HCT116 (cell line): ENCODE results near the gene MLYCD. TPM values are rescaled to one million over a fixed set of nuclear protein-coding genes. Genes with fewer than 3 reads are reported as not detected.

Experiments used
- ATAC-seq: fragments of 200-7000 bp; cut with Tn5 transposase; 2 replicates; pipeline ENCODE4 v1.9.1; 2020; ENCODE audit warnings: mild to moderate bottlenecking, moderate library complexity
- BruUV-seq: library from RNA; stranded (reverse); fragments of 400-500 nt; replicated peaks from 2 replicates; lab custom pipeline; 2021; lab: Mats Ljungman, UMichigan
- CTCF ChIA-PET: fragments of 300-600 bp; sonication (Branson Sonifier 250); formaldehyde crosslinking; loops from one replicate; lab custom pipeline; 2021; ENCODE audit warnings: antibody characterized with exemption; lab: Charles Lee
- POLR2A ChIA-PET: fragments of 300-600, 350-600 bp; sonication (Branson Sonifier 250); formaldehyde crosslinking; loops from one replicate; lab custom pipeline; 2021; ENCODE audit warnings: antibody characterized with exemption; lab: Charles Lee
- RAD21 ChIA-PET, 2 experiments: fragments of 300-600 bp; sonication (Branson Sonifier 250); formaldehyde crosslinking; loops; one replicate each; lab custom pipeline; 2023; ENCODE audit warnings: low total read pairs in 2 of 2; ENCODE audit not compliant: uncharacterized antibody in 2 of 2, unreplicated experiment in 2 of 2, low non-redundant PET in 1 of 2; lab: Charles Lee
- DNase-seq: peaks from one replicate; pipeline ENCODE4 v3.0.0-alpha.2; 2010; ENCODE audit warnings: low read depth, low spot score
- H2AFZ ChIP-seq: fragments of 200-600 bp; shearing (Covaris generic), sonication (generic); 2 replicates; pipeline ENCODE4 v1.6.1; 2017; ENCODE audit warnings: low read depth, mixed run types, mixed read lengths, antibody characterized with exemption, low read length; ENCODE audit not compliant: poor library complexity, severe bottlenecking
- H3K27ac ChIP-seq: 2 replicates; pipeline ENCODE4 v1.5.1; 2012; ENCODE audit warnings: low read depth, low read length
- H3K27me3 ChIP-seq: fragments of 200-600 bp; sonication (generic); 2 replicates; pipeline ENCODE4 v1.6.1; 2016; ENCODE audit warnings: mixed run types, low read length, mixed read lengths; ENCODE audit not compliant: insufficient read depth
- H3K36me3 ChIP-seq, 2 experiments: fragments of 200-500 bp in 1 of 2; fragments of 200-600 bp in 1 of 2; sonication (Bioruptor generic) in 1 of 2; sonication (generic) in 1 of 2; 2 replicates each; pipeline versions ENCODE4 v1.5.1 to v1.6.1; 2014 to 2016; ENCODE audit warnings: low read length in 2 of 2, inconsistent platforms in 1 of 2, mixed read lengths in 1 of 2, mixed run types in 1 of 2; ENCODE audit not compliant: insufficient read depth in 2 of 2, control insufficient read depth in 1 of 2
- H3K4me1 ChIP-seq, 2 experiments: fragments of 200-600 bp in 1 of 2; sonication (generic) in 1 of 2; 2 replicates each; pipeline versions ENCODE4 v1.5.1 to v1.6.1; 2012 to 2017; ENCODE audit warnings: low read length in 2 of 2, inconsistent platforms in 1 of 2, mild to moderate bottlenecking in 1 of 2, mixed read lengths in 1 of 2, mixed run types in 1 of 2, moderate library complexity in 1 of 2; ENCODE audit not compliant: insufficient read depth in 2 of 2, control insufficient read depth in 1 of 2
- H3K4me2 ChIP-seq: fragments of 200-600 bp; sonication (generic); 2 replicates; pipeline ENCODE4 v1.6.1; 2017; ENCODE audit warnings: mixed run types, low read length, mixed read lengths
- H3K4me3 ChIP-seq, 2 experiments: fragments of 200-600 bp in 1 of 2; sonication (generic) in 1 of 2; replicated peaks in 1 of 2; 2 replicates each; pipeline ENCODE4 v1.5.1; 2011 to 2016; ENCODE audit warnings: low read length in 2 of 2, control low read depth in 1 of 2, low read depth in 1 of 2, mild to moderate bottlenecking in 1 of 2, mixed read lengths in 1 of 2, mixed run types in 1 of 2
- H3K79me2 ChIP-seq: fragments of 200-600 bp; sonication (generic); 2 replicates; pipeline ENCODE4 v1.6.1; 2017; ENCODE audit warnings: mild to moderate bottlenecking, mixed run types, low read length, moderate library complexity, mixed read lengths; ENCODE audit not compliant: insufficient read depth
- H3K9ac ChIP-seq: fragments of 200-600 bp; sonication (generic); 2 replicates; pipeline ENCODE4 v1.6.1; 2016; ENCODE audit warnings: low read length, mixed read lengths
- H3K9me2 ChIP-seq: fragments of 200-600 bp; sonication (generic), shearing (Covaris generic); 2 replicates; pipeline ENCODE4 v1.6.1; 2017; ENCODE audit warnings: mixed run types, mild to moderate bottlenecking, moderate library complexity; ENCODE audit not compliant: insufficient read depth
- H3K9me3 ChIP-seq, 2 experiments: fragments of 200-500 bp in 1 of 2; fragments of 200-600 bp in 1 of 2; sonication (Bioruptor generic) in 1 of 2; sonication (generic) in 1 of 2; 2 replicates each; pipeline ENCODE4 v1.6.1; 2014 to 2017; ENCODE audit warnings: low read length in 2 of 2, mixed read lengths in 2 of 2, inconsistent platforms in 1 of 2, low read depth in 1 of 2, mild to moderate bottlenecking in 1 of 2, mixed run types in 1 of 2, moderate library complexity in 1 of 2; ENCODE audit not compliant: control insufficient read depth in 1 of 2, insufficient read depth in 1 of 2
- H4K20me1 ChIP-seq: fragments of 200-600 bp; sonication (generic), shearing (Covaris generic); 2 replicates; pipeline ENCODE4 v1.6.1; 2017; ENCODE audit warnings: mixed run types, mild to moderate bottlenecking, moderate library complexity; ENCODE audit not compliant: insufficient read depth
- EGR1 ChIP-seq: IDR thresholded peaks from 2 replicates; pipeline ENCODE4 v1.6.1; 2012; ENCODE audit warnings: low read depth
- ELF1 ChIP-seq: IDR thresholded peaks from 2 replicates; pipeline ENCODE4 v1.6.1; 2012; ENCODE audit warnings: low read depth, borderline replicate concordance
- EZH2 ChIP-seq: fragments of 200-600 bp; sonication (generic); IDR thresholded peaks from 2 replicates; pipeline ENCODE4 v1.6.1; 2017; ENCODE audit warnings: antibody characterized with exemption, mixed run types
- FOSL1 ChIP-seq: IDR thresholded peaks from 2 replicates; pipeline ENCODE4 v1.6.1; 2012; ENCODE audit warnings: low read depth
- POLR2A ChIP-seq: IDR thresholded peaks from 2 replicates; pipeline ENCODE4 v1.7.0; 2011; ENCODE audit warnings: borderline replicate concordance; ENCODE audit not compliant: insufficient read depth, insufficient read length; ENCODE audit errors: extremely low read depth
- POLR2AphosphoS5 ChIP-seq: IDR thresholded peaks from 2 replicates; pipeline ENCODE4 v1.6.1; 2011; ENCODE audit warnings: mild to moderate bottlenecking, low read depth, low read length, moderate library complexity
- SP1 ChIP-seq: IDR thresholded peaks from 2 replicates; pipeline ENCODE4 v1.6.1; 2012; ENCODE audit warnings: low read depth
- SRF ChIP-seq: IDR thresholded peaks from 2 replicates; pipeline ENCODE4 v1.6.1; 2012; ENCODE audit warnings: low read depth
- intact Hi-C: fragments of 100-400 bp; cut with micrococcal nuclease; formaldehyde crosslinking; loops from 2 replicates; pipeline ENCODE4 v1.10.0; 2022
- total RNA-seq: library from RNA; stranded (reverse); gene quantifications from one replicate; pipeline ENCODE4 v1.2.1, GENCODE V29; 2021; ENCODE audit not compliant: unreplicated experiment
- TF ChIP-seq, protein P1 (sequence below): IDR thresholded peaks from 2 replicates; pipeline ENCODE4 v1.6.1; 2011; ENCODE audit warnings: mild to moderate bottlenecking, low read length, moderate library complexity; ENCODE audit not compliant: insufficient replicate concordance; ENCODE audit errors: extremely low read depth

The MLYCD gene
- total RNA-seq, 1 experiment from 2014 or later: 3.9 TPM

DNA sequence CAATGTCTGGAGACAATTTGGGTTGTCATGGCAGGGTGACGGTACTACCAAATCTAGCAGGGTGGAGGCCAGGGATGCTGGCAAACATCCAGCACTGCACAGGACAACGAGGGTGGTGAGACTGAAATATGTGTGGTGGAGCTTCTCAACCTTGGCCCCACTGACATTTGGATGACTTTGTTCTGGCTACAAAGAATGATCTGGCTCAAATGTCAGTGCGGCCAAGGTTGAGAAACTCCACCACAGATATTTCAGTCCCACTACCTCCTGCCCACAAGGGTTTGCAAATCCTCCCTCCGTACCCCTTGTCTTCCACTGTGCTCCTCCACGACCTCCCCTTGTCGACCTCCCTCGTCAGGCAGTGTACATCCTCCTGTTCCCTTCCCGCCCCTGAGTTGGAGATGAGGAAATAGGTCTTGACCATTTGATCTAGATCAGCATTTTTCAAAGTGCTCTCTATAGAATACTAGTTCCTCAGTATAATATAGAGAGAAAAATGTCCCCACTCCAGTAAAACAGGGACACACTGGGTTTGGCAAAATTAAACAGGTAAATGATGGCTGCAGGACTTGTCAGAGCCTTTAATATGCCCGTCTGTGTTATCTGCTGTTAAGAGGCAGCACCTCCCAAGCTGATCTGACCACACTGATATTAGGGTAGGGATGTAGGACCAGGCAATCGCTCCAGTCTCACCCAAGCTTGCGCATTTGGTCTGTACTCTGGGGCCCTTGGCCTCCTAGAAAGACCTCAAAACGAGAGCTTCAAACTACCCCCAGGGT is 60.9 kb downstream of the MLYCD start:
- no peak for ATAC-seq
- ChIA-PET POLR2A (no interaction called here), CTCF (no interaction called here)
- Histone ChIP-seq H3K36me3 (peaks cover 7 to 17% of the 10 kb centered on the region in 2 experiments; a peak in 1 of 4 replicates), H2AFZ (no peak overlapping the region)
- TF ChIP-seq SP1 (no peak), POLR2AphosphoS5 (no peak), SRF (no peak), EZH2 (no peak), FOSL1 (no peak), POLR2A (no peak)
- TF ChIP-seq, all 23 proteins: peak for 0
- H3K4me1 ChIP-seq: peaks cover under 1 to 4% of the 10 kb centered on the region in 2 experiments; a peak in 3 of 4 replicates
- no peak overlapping the region for H3K4me3 ChIP-seq
- intact Hi-C loops: loop anchor here (10.0 kb wide), 1 partner anchor 545 kb away; the partner anchor contains the start of gene MEAK7
- no peak overlapping the region for H3K27ac ChIP-seq
- no peak overlapping the region for H3K9ac ChIP-seq
- H3K4me2 ChIP-seq: no peak overlapping the region
- H4K20me1 ChIP-seq: no peaks in the 10 kb centered on the region
- DNase-seq: no peak
- no peaks in the 10 kb centered on the region for H3K27me3 ChIP-seq
- H3K9me2 ChIP-seq: no peaks in the 10 kb centered on the region
- RAD21 ChIA-PET: no interaction called here
- H3K79me2 ChIP-seq: no peaks in the 10 kb centered on the region; the same call in 1 of the 2 replicates
- BruUV-seq: no TSS peak
- no peaks in the 10 kb centered on the region for H3K9me3 ChIP-seq

DNA sequence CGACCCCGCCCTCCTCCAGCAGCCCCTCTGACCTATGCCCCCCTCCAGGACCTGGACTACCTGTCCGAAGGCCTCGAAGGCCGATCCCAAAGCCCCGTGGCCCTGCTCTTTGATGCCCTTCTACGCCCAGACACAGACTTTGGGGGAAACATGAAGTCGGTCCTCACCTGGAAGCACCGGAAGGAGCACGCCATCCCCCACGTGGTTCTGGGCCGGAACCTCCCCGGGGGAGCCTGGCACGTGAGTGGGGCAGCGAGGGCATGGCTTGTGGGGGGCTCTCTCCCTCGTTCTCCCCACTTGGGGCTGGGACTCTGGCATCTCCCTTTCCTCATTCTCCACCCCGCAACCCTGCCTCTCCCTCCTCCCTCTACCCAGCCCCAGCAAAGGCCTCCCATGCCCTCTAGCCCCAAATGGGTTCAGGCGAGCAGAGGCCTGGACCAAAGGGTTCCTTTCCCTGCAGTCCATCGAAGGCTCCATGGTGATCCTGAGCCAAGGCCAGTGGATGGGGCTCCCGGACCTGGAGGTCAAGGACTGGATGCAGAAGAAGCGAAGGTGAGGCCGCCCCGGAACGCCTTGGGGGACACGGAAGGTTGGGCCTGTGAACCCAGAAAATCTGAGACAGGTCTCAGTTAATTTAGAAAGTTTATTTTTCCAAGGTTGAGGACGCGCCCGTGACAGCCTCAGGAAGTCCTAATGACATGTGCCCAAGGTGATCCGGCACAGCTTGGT is 61.8 kb downstream of the MLYCD start:
- Histone ChIP-seq H3K4me1 (no peaks in the 10 kb centered on the region; a peak in 1 of 4 replicates), H3K4me3 (no peak overlapping the region)
- DNase-seq: no peak
- BruUV-seq: no TSS peak
- TF ChIP-seq SP1 (no peak), ELF1 (no peak), EGR1 (no peak), SRF (no peak)
- TF ChIP-seq, protein P1, sequence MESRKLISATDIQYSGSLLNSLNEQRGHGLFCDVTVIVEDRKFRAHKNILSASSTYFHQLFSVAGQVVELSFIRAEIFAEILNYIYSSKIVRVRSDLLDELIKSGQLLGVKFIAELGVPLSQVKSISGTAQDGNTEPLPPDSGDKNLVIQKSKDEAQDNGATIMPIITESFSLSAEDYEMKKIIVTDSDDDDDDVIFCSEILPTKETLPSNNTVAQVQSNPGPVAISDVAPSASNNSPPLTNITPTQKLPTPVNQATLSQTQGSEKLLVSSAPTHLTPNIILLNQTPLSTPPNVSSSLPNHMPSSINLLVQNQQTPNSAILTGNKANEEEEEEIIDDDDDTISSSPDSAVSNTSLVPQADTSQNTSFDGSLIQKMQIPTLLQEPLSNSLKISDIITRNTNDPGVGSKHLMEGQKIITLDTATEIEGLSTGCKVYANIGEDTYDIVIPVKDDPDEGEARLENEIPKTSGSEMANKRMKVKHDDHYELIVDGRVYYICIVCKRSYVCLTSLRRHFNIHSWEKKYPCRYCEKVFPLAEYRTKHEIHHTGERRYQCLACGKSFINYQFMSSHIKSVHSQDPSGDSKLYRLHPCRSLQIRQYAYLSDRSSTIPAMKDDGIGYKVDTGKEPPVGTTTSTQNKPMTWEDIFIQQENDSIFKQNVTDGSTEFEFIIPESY: no peak
- TF ChIP-seq, all 23 proteins: peak for 0
- peaks cover 7 to 17% of the 10 kb centered on the region in 2 experiments; a peak in 1 of 4 replicates for H3K36me3 ChIP-seq
- no peak overlapping the region for H3K4me2 ChIP-seq
- H3K9ac ChIP-seq: no peak overlapping the region
- H2AFZ ChIP-seq: no peak overlapping the region
- POLR2A ChIA-PET: interaction anchor here (1.8 kb wide), 1 partner anchor 7 kb away, joined by 4 read pairs; no protein-coding TSS in a partner anchor
- intact Hi-C loops: no loop called here
- no peaks in the 10 kb centered on the region for H4K20me1 ChIP-seq
- RAD21 ChIA-PET: no interaction called here
- ATAC-seq: no peak
- no peaks in the 10 kb centered on the region for H3K79me2 ChIP-seq
- H3K27me3 ChIP-seq: no peaks in the 10 kb centered on the region
- CTCF ChIA-PET: no interaction called here
- no peaks in the 10 kb centered on the region for H3K9me3 ChIP-seq
- H3K9me2 ChIP-seq: no peaks in the 10 kb centered on the region
- no peak overlapping the region for H3K27ac ChIP-seq
